ENCODE data around the gene ELMO1.

- TF ChIP-seq, protein P1, sequence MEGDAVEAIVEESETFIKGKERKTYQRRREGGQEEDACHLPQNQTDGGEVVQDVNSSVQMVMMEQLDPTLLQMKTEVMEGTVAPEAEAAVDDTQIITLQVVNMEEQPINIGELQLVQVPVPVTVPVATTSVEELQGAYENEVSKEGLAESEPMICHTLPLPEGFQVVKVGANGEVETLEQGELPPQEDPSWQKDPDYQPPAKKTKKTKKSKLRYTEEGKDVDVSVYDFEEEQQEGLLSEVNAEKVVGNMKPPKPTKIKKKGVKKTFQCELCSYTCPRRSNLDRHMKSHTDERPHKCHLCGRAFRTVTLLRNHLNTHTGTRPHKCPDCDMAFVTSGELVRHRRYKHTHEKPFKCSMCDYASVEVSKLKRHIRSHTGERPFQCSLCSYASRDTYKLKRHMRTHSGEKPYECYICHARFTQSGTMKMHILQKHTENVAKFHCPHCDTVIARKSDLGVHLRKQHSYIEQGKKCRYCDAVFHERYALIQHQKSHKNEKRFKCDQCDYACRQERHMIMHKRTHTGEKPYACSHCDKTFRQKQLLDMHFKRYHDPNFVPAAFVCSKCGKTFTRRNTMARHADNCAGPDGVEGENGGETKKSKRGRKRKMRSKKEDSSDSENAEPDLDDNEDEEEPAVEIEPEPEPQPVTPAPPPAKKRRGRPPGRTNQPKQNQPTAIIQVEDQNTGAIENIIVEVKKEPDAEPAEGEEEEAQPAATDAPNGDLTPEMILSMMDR (IDR thresholded peaks at IDR 0.05) = no peak
- no peak for TF ChIP-seq ZFX (IDR thresholded peaks at IDR 0.05; ENCODE audit: borderline replicate concordance)
Observed at GRCh38 chr7:37393476-37393875, 55.2 kb downstream of the ELMO1 start.

Data from 22Rv1 (cell line).